ENCODE results near the gene CTSE.

Gene CTSE

DNA sequence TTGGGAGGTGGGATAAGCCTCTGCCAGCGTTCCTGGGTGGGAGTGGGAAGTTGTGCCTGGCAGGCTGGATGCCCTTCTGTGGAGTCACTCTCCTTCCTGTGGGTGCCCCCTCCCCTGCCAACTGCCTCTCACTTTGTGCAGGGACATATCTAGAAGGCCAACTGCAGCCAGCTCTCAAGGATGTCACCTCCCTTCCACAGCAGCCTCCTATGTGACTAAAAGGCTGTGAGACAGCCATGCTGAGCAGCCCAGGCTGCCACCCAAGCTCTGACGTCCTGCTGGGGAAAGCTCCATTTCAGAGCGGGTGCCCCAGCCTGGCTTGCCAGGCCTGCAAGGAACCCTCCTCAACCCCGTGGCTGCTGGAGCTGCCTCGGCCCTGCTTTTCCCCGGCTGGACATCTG, 60.9 kb downstream of the CTSE start:
- no peaks in the 10 kb centered on the region for H3K36me3 Mint-ChIP-seq (ENCODE audit: low read depth)
- peaks cover 17% of the 10 kb centered on the region for H3K27me3 Mint-ChIP-seq (ENCODE audit: low read depth, poor library complexity)
- H3K4me3 Mint-ChIP-seq = no peak overlapping the region

DNA sequence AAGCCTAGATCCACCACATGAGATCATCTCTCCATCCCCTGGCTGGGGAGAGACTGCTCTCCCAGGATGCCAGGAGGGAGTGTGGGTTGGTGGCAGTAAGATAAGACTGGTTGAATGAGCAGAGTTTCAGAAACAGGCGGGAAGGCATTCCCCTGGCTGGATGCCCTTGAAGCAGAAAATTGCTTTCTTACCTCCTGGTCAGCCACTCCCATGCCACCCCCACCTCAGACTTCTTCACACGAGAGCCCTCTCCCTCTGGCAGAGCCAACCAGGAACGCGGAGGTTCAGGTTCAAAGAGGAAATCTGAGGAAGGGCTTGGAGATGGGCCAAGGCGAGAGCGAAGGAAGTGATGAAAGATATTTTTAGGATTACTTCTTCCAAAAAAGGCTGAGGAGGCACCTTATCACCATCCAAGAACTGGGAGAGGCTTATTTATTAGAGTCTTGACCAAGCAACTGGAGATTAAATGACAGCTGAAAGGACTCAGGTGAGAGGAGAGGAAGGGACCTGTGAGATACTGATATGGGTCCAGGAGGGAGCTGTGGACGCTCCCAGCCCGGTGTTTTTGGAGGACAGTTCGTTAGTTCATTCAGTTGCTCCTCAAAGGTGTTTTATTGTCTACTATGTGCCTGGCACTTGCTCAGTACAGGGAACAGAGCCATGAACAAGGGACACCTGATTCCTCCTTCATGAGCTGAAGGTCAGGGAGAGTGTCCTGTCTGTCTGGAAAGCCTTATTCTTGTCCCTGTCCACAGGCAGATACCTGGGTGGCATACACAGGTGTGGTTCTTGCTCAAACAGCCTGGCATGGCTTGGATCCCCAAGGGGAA, 61.5 kb downstream of the CTSE start:
- no peak for DNase-seq
- Mint-ChIP-seq H3K4me3 (no peak overlapping the region), H3K27ac (no peak overlapping the region), H3K36me3 (ENCODE audit: low read depth) (no peaks in the 10 kb centered on the region), H3K9me3 (no peaks in the 10 kb centered on the region), H3K4me1 (peaks cover 51% of the 10 kb centered on the region), H3K27me3 (ENCODE audit: low read depth, poor library complexity) (peaks cover 17% of the 10 kb centered on the region)
- TF ChIP-seq, protein P1, sequence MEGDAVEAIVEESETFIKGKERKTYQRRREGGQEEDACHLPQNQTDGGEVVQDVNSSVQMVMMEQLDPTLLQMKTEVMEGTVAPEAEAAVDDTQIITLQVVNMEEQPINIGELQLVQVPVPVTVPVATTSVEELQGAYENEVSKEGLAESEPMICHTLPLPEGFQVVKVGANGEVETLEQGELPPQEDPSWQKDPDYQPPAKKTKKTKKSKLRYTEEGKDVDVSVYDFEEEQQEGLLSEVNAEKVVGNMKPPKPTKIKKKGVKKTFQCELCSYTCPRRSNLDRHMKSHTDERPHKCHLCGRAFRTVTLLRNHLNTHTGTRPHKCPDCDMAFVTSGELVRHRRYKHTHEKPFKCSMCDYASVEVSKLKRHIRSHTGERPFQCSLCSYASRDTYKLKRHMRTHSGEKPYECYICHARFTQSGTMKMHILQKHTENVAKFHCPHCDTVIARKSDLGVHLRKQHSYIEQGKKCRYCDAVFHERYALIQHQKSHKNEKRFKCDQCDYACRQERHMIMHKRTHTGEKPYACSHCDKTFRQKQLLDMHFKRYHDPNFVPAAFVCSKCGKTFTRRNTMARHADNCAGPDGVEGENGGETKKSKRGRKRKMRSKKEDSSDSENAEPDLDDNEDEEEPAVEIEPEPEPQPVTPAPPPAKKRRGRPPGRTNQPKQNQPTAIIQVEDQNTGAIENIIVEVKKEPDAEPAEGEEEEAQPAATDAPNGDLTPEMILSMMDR (IDR thresholded peaks at IDR 0.05) = no peak

More for the DNA sequence above, 60.9 kb downstream of the CTSE start:
- no peaks in the 10 kb centered on the region for H3K9me3 Mint-ChIP-seq
- DNase-seq = no peak
- H3K4me1 Mint-ChIP-seq = peaks cover 51% of the 10 kb centered on the region
- H3K27ac Mint-ChIP-seq = no peak overlapping the region
- TF ChIP-seq, protein P1 (IDR thresholded peaks at IDR 0.05) = no peak

DNA sequence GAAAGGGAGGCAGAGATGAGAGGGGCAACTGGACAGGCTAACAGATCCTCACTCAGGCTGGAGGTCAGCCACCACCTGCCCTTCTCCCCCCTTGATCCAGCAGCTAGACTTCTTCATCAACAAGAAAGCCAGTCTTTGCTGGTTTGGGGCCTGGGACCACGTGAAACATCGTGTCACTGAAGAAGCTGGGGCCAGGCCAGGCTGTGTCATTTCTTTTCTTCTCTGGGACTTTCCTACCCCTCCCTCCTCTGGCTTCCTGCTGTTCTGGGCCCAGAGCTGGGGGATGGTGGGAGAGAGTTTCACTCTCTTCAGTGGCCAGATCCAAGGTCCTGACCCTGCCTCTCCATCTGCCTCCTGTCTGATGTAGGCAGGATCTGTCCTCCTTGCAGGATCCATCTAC, 62.3 kb downstream of the CTSE start:
- H3K27ac Mint-ChIP-seq = no peak overlapping the region
- DNase-seq = no peak

DNA sequence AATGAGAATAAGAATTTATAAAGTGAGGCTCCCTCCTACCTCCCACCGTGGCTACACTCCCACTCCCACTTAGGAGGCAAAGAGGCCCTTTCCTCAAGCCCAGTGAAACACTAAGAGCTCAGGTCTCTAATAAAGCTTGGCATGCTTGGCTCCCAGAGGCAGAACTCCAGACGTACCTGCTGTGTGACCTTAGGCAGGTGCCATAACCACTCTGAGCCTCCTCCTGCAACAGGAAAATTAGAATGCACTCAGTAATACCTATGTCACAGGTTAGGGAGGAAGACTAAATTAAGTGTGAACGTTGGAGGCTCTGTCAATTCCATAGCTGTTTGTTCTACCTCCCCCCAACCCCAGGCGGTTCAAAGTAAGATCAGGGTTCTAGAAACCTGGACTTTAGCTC, 63.9 kb downstream of the CTSE start:
- Mint-ChIP-seq H3K4me1 (peaks cover 37% of the 10 kb centered on the region), H3K36me3 (ENCODE audit: low read depth) (no peaks in the 10 kb centered on the region), H3K9me3 (no peaks in the 10 kb centered on the region), H3K27ac (no peak overlapping the region), H3K27me3 (ENCODE audit: low read depth, poor library complexity) (peaks cover 27% of the 10 kb centered on the region), H3K4me3 (no peak overlapping the region)
- no peak for DNase-seq
- TF ChIP-seq, protein P1 (IDR thresholded peaks at IDR 0.05) = no peak

More for the DNA sequence above, 62.3 kb downstream of the CTSE start:
- Mint-ChIP-seq H3K9me3 (no peaks in the 10 kb centered on the region), H3K4me1 (peaks cover 51% of the 10 kb centered on the region), H3K4me3 (no peak overlapping the region), H3K27me3 (ENCODE audit: low read depth, poor library complexity) (peaks cover 20% of the 10 kb centered on the region), H3K36me3 (ENCODE audit: low read depth) (no peaks in the 10 kb centered on the region)
- TF ChIP-seq, protein P1 (IDR thresholded peaks at IDR 0.05) = no peak

Measured in nephron progenitor cell (in vitro differentiated cells).